Activated CD4-positive, alpha-beta T cell treated with anti-CD3 and anti-CD28 coated beads, Interleukin-2, amount 10 ng/mL, durations not matched to agents 24 days and 14 days (primary cell): ENCODE measurements around the gene LMTK3. TPM values are rescaled to one million over a fixed set of nuclear protein-coding genes. Genes with fewer than 3 reads are reported as not detected.
"Not testable (repeated sequence)": the region's sequence is repeated elsewhere in the genome, so short reads cannot be mapped to it uniquely, and the experiment has no call there.

Experiments used
- DNase-seq: peaks from one replicate; pipeline ENCODE4 v3.0.0; 2022
- H3K27ac Mint-ChIP-seq: one replicate; pipeline ENCODE4 v1.8.0; 2022; ENCODE audit warnings: mild to moderate bottlenecking, mixed read lengths
- H3K27me3 Mint-ChIP-seq: one replicate; pipeline ENCODE4 v1.8.0; 2022; ENCODE audit warnings: mixed read lengths
- H3K36me3 Mint-ChIP-seq: one replicate; pipeline ENCODE4 v1.8.0; 2022; ENCODE audit warnings: low read depth, mild to moderate bottlenecking, mixed read lengths
- H3K4me1 Mint-ChIP-seq: one replicate; pipeline ENCODE4 v1.8.0; 2021; ENCODE audit warnings: mixed read lengths
- H3K4me3 Mint-ChIP-seq: one replicate; pipeline ENCODE4 v1.8.0; 2022; ENCODE audit warnings: mild to moderate bottlenecking, moderate library complexity, mixed read lengths
- H3K9me3 Mint-ChIP-seq: one replicate; pipeline ENCODE4 v1.8.0; 2021; ENCODE audit warnings: mixed read lengths
- intact Hi-C: fragments of 100-400 bp; cut with micrococcal nuclease; formaldehyde crosslinking; loops from one replicate; pipeline ENCODE4 v1.15.1; 2023
- total RNA-seq: library from RNA; stranded (reverse); gene quantifications from 2 replicates; pipeline ENCODE4 v1.2.3, GENCODE V29; 2022

LMTK3 gene
- total RNA-seq, 1 donor from 2014 or later: 3.6 TPM

GRCh38 chr19:48492925-48493717 is 18.5 kb downstream of the LMTK3 start:
- Mint-ChIP-seq H3K27ac (peak overlapping the region; percentile 65), H3K27me3 (peaks cover 36% of the 10 kb centered on the region), H3K4me3 (peak overlapping the region; percentile 83), H3K9me3 (no peaks in the 10 kb centered on the region), H3K4me1 (peaks cover 30% of the 10 kb centered on the region), H3K36me3 (peaks cover 3% of the 10 kb centered on the region)
- peak; percentile 95 for DNase-seq
- intact Hi-C loops: loop anchor here (1.0 to 5.0 kb wide), 3 partner anchors 9 to 101 kb away; partner anchors contain the start of genes CYTH2, GRIN2D and KDELR1

GRCh38 chr19:48491793-48492123 is 19.9 kb downstream of the LMTK3 start:
- H3K4me1 Mint-ChIP-seq: peaks cover 30% of the 10 kb centered on the region
- intact Hi-C loops: loop anchor here (2.0 to 5.0 kb wide), 2 partner anchors 23 to 99 kb away; partner anchors contain the start of genes CYTH2, GRIN2D and KDELR1
- peak overlapping the region; percentile 83 for H3K4me3 Mint-ChIP-seq
- peaks cover 3% of the 10 kb centered on the region for H3K36me3 Mint-ChIP-seq
- H3K27me3 Mint-ChIP-seq: peaks cover 34% of the 10 kb centered on the region
- DNase-seq: no peak
- no peak overlapping the region for H3K27ac Mint-ChIP-seq
- H3K9me3 Mint-ChIP-seq: no peaks in the 10 kb centered on the region

DNA sequence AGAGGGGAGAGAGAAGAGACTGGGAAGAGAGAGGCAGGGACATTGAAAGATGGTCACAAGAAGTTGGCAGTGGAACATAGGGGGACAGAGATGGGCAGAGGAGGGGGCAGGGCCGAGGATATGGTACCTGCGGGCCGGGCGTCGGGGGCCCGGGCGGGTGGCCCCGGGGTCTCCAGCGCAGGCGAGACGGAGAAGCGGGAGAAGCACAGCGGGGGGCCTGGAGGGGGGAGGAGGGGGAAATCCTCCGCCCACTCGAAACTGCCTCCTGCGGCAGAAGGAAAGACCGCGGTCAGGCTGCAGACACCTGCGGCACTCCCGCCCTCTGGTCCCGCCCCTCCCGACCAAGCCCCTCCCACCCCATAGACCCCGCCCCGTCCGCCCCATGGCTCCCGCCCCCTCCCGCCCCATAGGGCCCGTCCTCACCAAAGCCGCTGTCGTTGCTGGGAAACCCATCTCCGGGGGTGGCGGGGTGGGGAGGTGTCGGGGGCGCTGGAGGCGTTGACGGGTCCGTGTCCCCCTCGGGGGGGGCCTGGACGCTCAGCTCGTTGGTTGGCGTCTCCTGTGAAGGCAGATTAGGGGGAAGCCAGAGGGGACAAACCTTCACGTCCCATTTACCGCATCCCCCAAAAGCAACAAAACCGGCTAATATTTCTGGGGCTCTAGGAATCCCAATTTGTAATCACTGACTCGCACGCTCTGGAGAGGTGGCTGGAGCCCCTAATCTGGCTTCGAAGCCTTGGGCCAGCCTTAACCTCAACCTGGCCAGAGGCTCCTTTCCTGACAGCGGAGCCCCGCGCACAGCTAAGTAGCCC is 20.4 kb downstream of the LMTK3 start:
- Mint-ChIP-seq H3K36me3 (peaks cover 3% of the 10 kb centered on the region), H3K4me3 (peak overlapping the region; percentile 57), H3K27me3 (peaks cover 36% of the 10 kb centered on the region), H3K4me1 (peaks cover 30% of the 10 kb centered on the region), H3K27ac (peak overlapping the region; percentile 41), H3K9me3 (no peaks in the 10 kb centered on the region)
- intact Hi-C loops: loop anchor here (5.0 kb wide), 1 partner anchor 99 kb away; the partner anchor contains the start of genes GRIN2D and KDELR1
- DNase-seq: peak; percentile 80

DNA sequence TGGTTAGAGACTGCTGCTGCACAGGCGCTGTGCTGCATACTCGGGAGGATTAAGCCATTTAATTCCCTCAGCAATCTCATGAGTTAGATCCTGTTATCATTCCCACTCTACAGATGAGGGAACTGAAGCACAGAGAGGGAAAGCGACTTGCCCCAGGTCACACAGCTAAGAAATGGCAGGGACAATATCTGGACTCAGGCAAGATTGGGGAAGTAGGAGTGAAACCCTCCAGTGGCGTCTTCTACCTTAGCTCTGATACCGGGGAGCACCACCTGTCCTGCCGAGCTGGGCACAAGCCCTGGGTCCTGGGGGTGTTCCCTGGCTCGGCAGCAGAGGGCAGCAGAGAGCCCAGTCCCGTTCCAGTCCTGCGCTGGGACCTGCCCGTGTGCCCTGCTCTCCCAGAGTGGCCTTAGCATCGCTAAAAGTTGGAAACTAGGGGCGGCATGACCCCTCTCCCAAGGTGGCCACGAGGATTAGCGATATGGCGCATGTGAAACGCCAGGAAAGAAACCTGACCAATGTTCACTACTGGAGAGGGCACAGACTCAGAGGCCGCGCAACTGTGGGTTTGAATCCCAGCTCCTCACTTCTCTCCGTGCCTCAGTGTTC is 21.9 kb downstream of the LMTK3 start:
- Mint-ChIP-seq H3K4me3 (no peak overlapping the region), H3K27me3 (peaks cover 25% of the 10 kb centered on the region), H3K27ac (no peak overlapping the region), H3K36me3 (peaks cover 3% of the 10 kb centered on the region), H3K4me1 (peaks cover 27% of the 10 kb centered on the region), H3K9me3 (no peaks in the 10 kb centered on the region)
- intact Hi-C loops: loop anchor here (1.0 to 5.0 kb wide), 2 partner anchors 95 to 97 kb away; partner anchors contain the start of genes GRIN2D and KDELR1
- DNase-seq: peak; percentile 95

GRCh38 chr19:48488478-48488877 is 23.2 kb downstream of the LMTK3 start:
- Mint-ChIP-seq H3K27me3 (peaks cover 20% of the 10 kb centered on the region), H3K4me1 (peaks cover 25% of the 10 kb centered on the region)
- H3K36me3 Mint-ChIP-seq, DNase-seq, intact Hi-C loops, H3K9me3 Mint-ChIP-seq, H3K4me3 Mint-ChIP-seq, H3K27ac Mint-ChIP-seq: not testable (repeated sequence)

GRCh38 chr19:48487948-48488347 is 23.7 kb downstream of the LMTK3 start:
- intact Hi-C loops: no loop called here
- H3K36me3 Mint-ChIP-seq: peaks cover 3% of the 10 kb centered on the region
- no peak overlapping the region for H3K27ac Mint-ChIP-seq
- H3K9me3 Mint-ChIP-seq: no peaks in the 10 kb centered on the region
- H3K4me1 Mint-ChIP-seq: peaks cover 24% of the 10 kb centered on the region
- H3K4me3 Mint-ChIP-seq: no peak overlapping the region
- H3K27me3 Mint-ChIP-seq: peaks cover 20% of the 10 kb centered on the region
- DNase-seq: no peak

- DNase-seq: no peak
- Mint-ChIP-seq H3K4me1 (peaks cover 20% of the 10 kb centered on the region), H3K27me3 (peaks cover 17% of the 10 kb centered on the region), H3K27ac (no peak overlapping the region), H3K4me3 (no peak overlapping the region), H3K36me3 (peaks cover 2% of the 10 kb centered on the region), H3K9me3 (no peaks in the 10 kb centered on the region)
- intact Hi-C loops: no loop called here
Measured at GRCh38 chr19:48487544-48487943, 24.1 kb downstream of the LMTK3 start.

DNA sequence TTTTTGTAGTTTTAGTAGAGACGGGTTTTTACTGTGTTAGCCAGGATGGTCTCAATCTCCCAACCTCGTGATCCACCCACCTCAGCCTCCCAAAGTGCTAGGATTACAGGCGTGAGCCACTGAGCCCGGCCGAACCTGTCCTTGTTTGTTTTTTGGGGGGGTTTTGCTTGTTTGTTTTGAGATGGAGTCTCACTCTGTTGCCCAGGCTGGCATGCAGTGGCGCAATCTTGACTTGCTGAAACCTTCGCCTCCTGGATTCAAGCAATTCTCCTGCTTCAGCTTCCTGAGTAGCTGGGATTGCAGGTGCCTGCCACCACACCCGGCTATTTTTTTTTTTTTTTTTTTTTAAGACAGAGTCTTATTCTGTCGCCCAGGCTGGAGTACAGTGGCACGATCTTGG is 24.9 kb downstream of the LMTK3 start:
- DNase-seq, H3K4me3 Mint-ChIP-seq, H3K9me3 Mint-ChIP-seq, intact Hi-C loops, H3K36me3 Mint-ChIP-seq, H3K27ac Mint-ChIP-seq: not testable (repeated sequence)
- H3K27me3 Mint-ChIP-seq: peaks cover 11% of the 10 kb centered on the region
- H3K4me1 Mint-ChIP-seq: peaks cover 15% of the 10 kb centered on the region

- peaks cover 4% of the 10 kb centered on the region for H3K27me3 Mint-ChIP-seq
- intact Hi-C loops: no loop called here
- no peak for DNase-seq
- peaks cover 4% of the 10 kb centered on the region for H3K36me3 Mint-ChIP-seq
- peaks cover 21% of the 10 kb centered on the region for H3K4me1 Mint-ChIP-seq
- no peak overlapping the region for H3K27ac Mint-ChIP-seq
- no peak overlapping the region for H3K4me3 Mint-ChIP-seq
- H3K9me3 Mint-ChIP-seq: no peaks in the 10 kb centered on the region
Measured at GRCh38 chr19:48484931-48485612, 26.6 kb downstream of the LMTK3 start.

GRCh38 chr19:48484247-48484893 is 27.3 kb downstream of the LMTK3 start:
- intact Hi-C loops: no loop called here

GRCh38 chr19:48483301-48483700 is 28.3 kb downstream of the LMTK3 start:
- intact Hi-C loops: no loop called here
- Mint-ChIP-seq H3K27me3 (peaks cover 2% of the 10 kb centered on the region), H3K4me3 (no peak overlapping the region), H3K4me1 (peaks cover 19% of the 10 kb centered on the region), H3K36me3 (peaks cover 6% of the 10 kb centered on the region), H3K9me3 (no peaks in the 10 kb centered on the region), H3K27ac (no peak overlapping the region)
- DNase-seq: no peak

More at GRCh38 chr19:48484247-48484893, 27.3 kb downstream of the LMTK3 start:
- Mint-ChIP-seq H3K27me3 (peaks cover 2% of the 10 kb centered on the region), H3K4me3 (no peak overlapping the region), H3K9me3 (no peaks in the 10 kb centered on the region), H3K4me1 (peaks cover 19% of the 10 kb centered on the region), H3K27ac (no peak overlapping the region), H3K36me3 (peaks cover 6% of the 10 kb centered on the region)
- no peak for DNase-seq

GRCh38 chr19:48481846-48482639 is 29.6 kb downstream of the LMTK3 start:
- H3K27ac Mint-ChIP-seq: peak overlapping the region; percentile 34
- no peaks in the 10 kb centered on the region for H3K9me3 Mint-ChIP-seq
- no peak for DNase-seq
- peaks cover 6% of the 10 kb centered on the region for H3K36me3 Mint-ChIP-seq
- peaks cover 2% of the 10 kb centered on the region for H3K27me3 Mint-ChIP-seq
- peaks cover 19% of the 10 kb centered on the region for H3K4me1 Mint-ChIP-seq
- intact Hi-C loops: no loop called here
- H3K4me3 Mint-ChIP-seq: peak overlapping the region; percentile 87
